MM.1S (cell line): ENCODE results near the gene CCDC85C.

Experiments used
- DNase-seq: peaks from one replicate; pipeline ENCODE4 v3.0.0-alpha.2; 2015
- H2AFZ ChIP-seq: fragments of 300-600 bp; sonication (generic); 2 replicates; pipeline ENCODE4 v1.6.0; 2016; ENCODE audit warnings: antibody characterized with exemption, low read length
- H3F3A ChIP-seq: fragments of 300-600 bp; sonication (generic); 2 replicates; pipeline ENCODE4 v1.6.1; 2016; ENCODE audit warnings: mild to moderate bottlenecking, antibody characterized with exemption, low read length, moderate library complexity, mixed read lengths; ENCODE audit not compliant: insufficient read depth
- H3K27ac ChIP-seq: fragments of 300-600 bp; sonication (generic); 2 replicates; pipeline ENCODE4 v1.5.1; 2016; ENCODE audit warnings: mild to moderate bottlenecking, low read length
- H3K27me3 ChIP-seq: fragments of 300-600 bp; sonication (generic); replicated peaks from 2 replicates; pipeline ENCODE4 v1.6.0; 2016; ENCODE audit warnings: low read length; ENCODE audit not compliant: insufficient read depth
- H3K36me3 ChIP-seq: fragments of 300-600 bp; sonication (generic); replicated peaks from 2 replicates; pipeline ENCODE4 v1.6.1; 2016; ENCODE audit warnings: mild to moderate bottlenecking, low read length, mixed read lengths; ENCODE audit not compliant: insufficient read depth
- H3K4me1 ChIP-seq: fragments of 300-600 bp; sonication (generic); 2 replicates; pipeline ENCODE4 v1.6.1; 2016; ENCODE audit warnings: low read length, mixed read lengths
- H3K4me2 ChIP-seq: fragments of 300-600 bp; sonication (generic); 2 replicates; pipeline ENCODE4 v1.6.0; 2016; ENCODE audit warnings: low read depth, low read length
- H3K4me3 ChIP-seq: fragments of 300-600 bp; sonication (generic); 2 replicates; pipeline ENCODE4 v1.5.1; 2016; ENCODE audit warnings: low read length, mixed read lengths
- H3K79me2 ChIP-seq: fragments of 300-600 bp; sonication (generic); 2 replicates; pipeline ENCODE4 v1.6.1; 2016; ENCODE audit warnings: mixed run types, low read length, mixed read lengths
- H3K9ac ChIP-seq: fragments of 300-600 bp; sonication (generic); 2 replicates; pipeline ENCODE4 v1.6.1; 2016; ENCODE audit warnings: low read length, mixed read lengths
- H3K9me2 ChIP-seq: fragments of 300-600 bp; sonication (generic); replicated peaks from 2 replicates; pipeline ENCODE4 v1.6.1; 2016; ENCODE audit warnings: mild to moderate bottlenecking, low read length, mixed read lengths; ENCODE audit not compliant: insufficient read depth
- H3K9me3 ChIP-seq: fragments of 300-600 bp; sonication (generic); replicated peaks from 2 replicates; pipeline ENCODE4 v1.6.1; 2016; ENCODE audit warnings: mild to moderate bottlenecking, low read length, mixed read lengths; ENCODE audit not compliant: insufficient read depth
- H4K20me1 ChIP-seq: fragments of 300-600 bp; sonication (generic); 2 replicates; pipeline ENCODE4 v1.6.1; 2016; ENCODE audit warnings: mild to moderate bottlenecking, low read length, moderate library complexity, mixed read lengths; ENCODE audit not compliant: insufficient read depth
- EZH2 ChIP-seq: fragments of 300-600 bp; sonication (generic); optimal IDR thresholded peaks from 2 replicates; pipeline ENCODE3; 2017; ENCODE audit warnings: low read depth, mild to moderate bottlenecking, antibody characterized with exemption, low read length, mixed read lengths
- EZH2phosphoT487 ChIP-seq: fragments of 300-600 bp; sonication (generic); IDR thresholded peaks from 2 replicates; pipeline ENCODE4 v1.6.1; 2018; ENCODE audit warnings: antibody characterized with exemption, low read length
- TF ChIP-seq, protein P1 (sequence below): fragments of 300-600 bp; sonication (generic); IDR thresholded peaks from 2 replicates; pipeline ENCODE4 v1.5.1; 2016; ENCODE audit warnings: antibody characterized with exemption, low read length, mixed read lengths

CCDC85C gene

DNA sequence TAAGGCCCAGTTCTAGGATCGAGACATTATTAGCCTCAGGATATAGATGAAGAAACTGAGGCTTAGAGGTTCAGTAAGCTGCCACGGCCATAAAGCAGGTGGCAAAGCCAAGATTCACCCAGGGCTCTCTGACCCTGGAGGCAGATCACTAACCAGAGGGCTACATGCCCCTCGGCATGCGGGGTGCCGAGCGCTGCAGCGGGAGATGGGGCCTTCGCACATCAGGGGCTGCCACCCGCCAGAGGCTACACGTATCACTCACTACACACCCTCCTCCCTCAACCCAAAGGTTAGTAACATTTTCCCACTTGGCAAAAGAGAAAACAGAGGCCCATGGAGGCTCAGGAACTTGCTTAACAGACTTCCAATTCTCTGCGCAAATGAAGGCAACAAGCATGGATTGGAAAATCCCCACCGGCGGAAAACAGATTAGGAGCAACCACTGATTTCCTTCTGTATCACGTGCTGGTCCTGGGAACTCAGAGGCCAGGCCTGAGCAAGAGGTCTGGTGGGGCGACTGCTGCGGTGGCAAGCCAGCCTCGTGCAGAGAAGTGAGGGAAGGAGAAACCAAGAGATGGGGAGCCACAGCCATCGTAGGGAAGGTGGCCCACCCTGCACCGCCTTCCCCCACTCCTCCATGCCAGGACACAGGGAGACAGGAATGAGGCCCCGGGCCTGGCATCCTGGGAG lies 6.0 kb downstream of the CCDC85C start:
- TF ChIP-seq, protein P1, sequence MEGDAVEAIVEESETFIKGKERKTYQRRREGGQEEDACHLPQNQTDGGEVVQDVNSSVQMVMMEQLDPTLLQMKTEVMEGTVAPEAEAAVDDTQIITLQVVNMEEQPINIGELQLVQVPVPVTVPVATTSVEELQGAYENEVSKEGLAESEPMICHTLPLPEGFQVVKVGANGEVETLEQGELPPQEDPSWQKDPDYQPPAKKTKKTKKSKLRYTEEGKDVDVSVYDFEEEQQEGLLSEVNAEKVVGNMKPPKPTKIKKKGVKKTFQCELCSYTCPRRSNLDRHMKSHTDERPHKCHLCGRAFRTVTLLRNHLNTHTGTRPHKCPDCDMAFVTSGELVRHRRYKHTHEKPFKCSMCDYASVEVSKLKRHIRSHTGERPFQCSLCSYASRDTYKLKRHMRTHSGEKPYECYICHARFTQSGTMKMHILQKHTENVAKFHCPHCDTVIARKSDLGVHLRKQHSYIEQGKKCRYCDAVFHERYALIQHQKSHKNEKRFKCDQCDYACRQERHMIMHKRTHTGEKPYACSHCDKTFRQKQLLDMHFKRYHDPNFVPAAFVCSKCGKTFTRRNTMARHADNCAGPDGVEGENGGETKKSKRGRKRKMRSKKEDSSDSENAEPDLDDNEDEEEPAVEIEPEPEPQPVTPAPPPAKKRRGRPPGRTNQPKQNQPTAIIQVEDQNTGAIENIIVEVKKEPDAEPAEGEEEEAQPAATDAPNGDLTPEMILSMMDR = no peak
- no peak for TF ChIP-seq EZH2phosphoT487
- TF ChIP-seq EZH2 = no peak
- no peaks in the 10 kb centered on the region for H3K9me2 ChIP-seq
- H3F3A ChIP-seq = no peaks in the 10 kb centered on the region
- H3K4me2 ChIP-seq = no peak overlapping the region
- H3K79me2 ChIP-seq = peaks cover 31% of the 10 kb centered on the region
- H4K20me1 ChIP-seq = no peaks in the 10 kb centered on the region
- no peaks in the 10 kb centered on the region for H3K4me1 ChIP-seq
- no peak overlapping the region for H3K9ac ChIP-seq
- H3K27ac ChIP-seq = no peak overlapping the region
- no peak for DNase-seq
- no peak overlapping the region for H2AFZ ChIP-seq
- no peaks in the 10 kb centered on the region for H3K27me3 ChIP-seq
- no peaks in the 10 kb centered on the region for H3K9me3 ChIP-seq
- H3K36me3 ChIP-seq = no peaks in the 10 kb centered on the region
- H3K4me3 ChIP-seq = no peak overlapping the region

DNA sequence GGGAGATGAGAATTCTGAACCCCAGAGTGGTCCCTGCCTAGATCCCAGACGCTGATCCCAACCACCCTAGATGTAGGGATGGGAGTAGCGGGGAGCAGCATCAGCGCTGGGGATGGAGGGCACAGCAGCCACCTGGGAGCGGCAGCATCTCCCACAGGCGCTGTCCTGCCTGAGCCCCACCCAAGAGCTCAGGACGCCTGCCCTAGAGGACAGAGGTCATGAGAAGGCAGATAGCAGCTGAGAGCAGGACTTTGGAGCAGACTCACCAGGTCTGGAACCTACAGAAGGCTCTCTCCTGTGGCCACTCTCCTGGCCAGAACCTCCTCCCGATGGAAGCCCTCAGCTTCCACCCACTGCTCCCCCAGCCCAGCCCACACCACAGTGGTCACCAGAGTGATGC lies 7.2 kb downstream of the CCDC85C start:
- Histone ChIP-seq H3K4me3 (no peak overlapping the region), H3K79me2 (peaks cover 24% of the 10 kb centered on the region), H2AFZ (no peak overlapping the region), H3F3A (no peaks in the 10 kb centered on the region), H3K9ac (no peak overlapping the region), H3K4me2 (no peak overlapping the region), H4K20me1 (no peaks in the 10 kb centered on the region), H3K27me3 (no peaks in the 10 kb centered on the region), H3K36me3 (no peaks in the 10 kb centered on the region), H3K9me2 (no peaks in the 10 kb centered on the region), H3K9me3 (no peaks in the 10 kb centered on the region), H3K27ac (no peak overlapping the region), H3K4me1 (no peaks in the 10 kb centered on the region)
- TF ChIP-seq EZH2 = no peak
- TF ChIP-seq, protein P1 = no peak
- TF ChIP-seq EZH2phosphoT487 = no peak
- no peak for DNase-seq

DNA sequence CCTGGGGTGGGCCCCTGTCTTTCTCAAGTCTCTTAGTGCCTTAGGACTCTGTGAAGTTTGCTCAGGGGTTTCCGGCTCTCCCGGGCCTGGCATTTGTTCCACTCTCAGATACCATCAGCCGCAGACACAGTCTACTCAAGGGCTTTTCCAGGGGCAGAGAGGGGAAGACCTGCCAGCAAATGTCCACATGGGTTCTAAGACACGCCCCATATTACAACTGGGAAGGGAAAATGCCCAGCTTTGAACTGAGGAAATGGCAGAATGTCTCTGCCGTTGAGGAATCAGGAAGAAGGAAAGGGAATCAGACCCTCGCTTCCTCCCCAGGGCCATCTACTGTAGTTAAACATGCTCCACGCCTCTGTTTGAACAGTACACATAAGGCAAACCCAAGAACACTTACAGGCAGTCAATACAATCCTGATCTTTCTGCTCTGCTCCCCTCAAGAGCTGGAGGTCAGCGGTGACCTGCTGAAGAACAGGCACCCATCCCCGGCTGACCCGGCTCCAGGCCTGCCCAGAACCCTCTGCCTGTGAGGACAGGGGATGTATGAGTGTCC lies 7.9 kb downstream of the CCDC85C start:
- no peak for DNase-seq
- no peak overlapping the region for H3K27ac ChIP-seq
- no peaks in the 10 kb centered on the region for H3K9me3 ChIP-seq
- no peaks in the 10 kb centered on the region for H3K9me2 ChIP-seq
- H3K79me2 ChIP-seq = peaks cover 20% of the 10 kb centered on the region
- no peaks in the 10 kb centered on the region for H3K27me3 ChIP-seq
- no peaks in the 10 kb centered on the region for H3K4me1 ChIP-seq
- TF ChIP-seq EZH2phosphoT487 = no peak
- TF ChIP-seq, protein P1 = no peak
- TF ChIP-seq EZH2 = no peak
- no peak overlapping the region for H2AFZ ChIP-seq
- no peaks in the 10 kb centered on the region for H3F3A ChIP-seq
- H3K9ac ChIP-seq = no peak overlapping the region
- H4K20me1 ChIP-seq = no peaks in the 10 kb centered on the region
- H3K4me3 ChIP-seq = no peak overlapping the region
- H3K4me2 ChIP-seq = no peak overlapping the region
- no peaks in the 10 kb centered on the region for H3K36me3 ChIP-seq
